ENCODE measurements around the gene PNLDC1. TPM values are rescaled to one million over a fixed set of nuclear protein-coding genes. Genes with fewer than 3 reads are reported as not detected.
A peak's percentile ranks its signal among the peaks of the same experiment; 100 is the strongest.

Gene PNLDC1
- total RNA-seq, 1 donor from 2014 or later: 0.27 TPM

DNA sequence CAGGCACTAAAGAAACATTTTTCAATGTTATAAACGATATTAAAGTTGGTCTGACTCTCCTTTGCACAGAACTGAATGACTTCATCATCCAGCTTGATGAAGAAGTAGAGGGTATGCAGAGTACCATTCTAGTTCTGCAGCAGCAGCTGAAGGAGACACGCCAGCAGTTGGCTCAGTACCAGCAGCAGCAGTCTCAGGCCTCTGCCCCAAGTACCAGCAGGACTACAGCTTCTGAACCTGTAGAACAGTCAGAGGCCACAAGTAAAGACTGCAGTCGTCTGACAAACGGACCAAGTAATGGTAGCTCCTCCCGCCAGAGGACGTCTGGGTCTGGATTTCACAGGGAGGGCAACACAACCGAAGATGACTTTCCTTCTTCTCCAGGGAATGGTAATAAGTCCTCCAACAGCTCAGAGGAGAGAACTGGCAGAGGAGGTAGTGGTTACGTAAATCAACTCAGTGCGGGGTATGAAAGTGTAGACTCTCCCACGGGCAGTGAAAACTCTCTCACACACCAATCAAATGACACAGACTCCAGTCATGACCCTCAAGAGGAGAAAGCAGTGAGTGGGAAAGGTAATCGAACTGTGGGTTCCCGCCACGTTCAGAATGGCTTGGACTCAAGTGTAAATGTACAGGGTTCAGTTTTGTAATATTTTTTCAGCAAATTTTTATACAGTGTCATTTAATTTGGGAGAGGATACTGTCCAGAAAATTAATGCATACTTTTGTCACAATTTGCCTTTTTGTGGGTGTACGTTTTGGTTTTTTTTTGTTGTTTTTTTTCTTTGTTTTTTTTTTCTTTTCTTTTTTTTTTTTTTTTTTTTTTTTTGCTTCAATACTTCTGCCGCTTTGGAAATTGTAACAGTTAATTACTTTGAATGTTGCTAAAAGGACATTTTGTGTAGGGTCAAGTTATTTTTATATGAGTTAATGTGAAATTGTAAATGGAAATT lies 44.8 kb upstream of the PNLDC1 start:
- intact Hi-C loops (cut with DNase I): no loop called here
- TF ChIP-seq, protein P1, sequence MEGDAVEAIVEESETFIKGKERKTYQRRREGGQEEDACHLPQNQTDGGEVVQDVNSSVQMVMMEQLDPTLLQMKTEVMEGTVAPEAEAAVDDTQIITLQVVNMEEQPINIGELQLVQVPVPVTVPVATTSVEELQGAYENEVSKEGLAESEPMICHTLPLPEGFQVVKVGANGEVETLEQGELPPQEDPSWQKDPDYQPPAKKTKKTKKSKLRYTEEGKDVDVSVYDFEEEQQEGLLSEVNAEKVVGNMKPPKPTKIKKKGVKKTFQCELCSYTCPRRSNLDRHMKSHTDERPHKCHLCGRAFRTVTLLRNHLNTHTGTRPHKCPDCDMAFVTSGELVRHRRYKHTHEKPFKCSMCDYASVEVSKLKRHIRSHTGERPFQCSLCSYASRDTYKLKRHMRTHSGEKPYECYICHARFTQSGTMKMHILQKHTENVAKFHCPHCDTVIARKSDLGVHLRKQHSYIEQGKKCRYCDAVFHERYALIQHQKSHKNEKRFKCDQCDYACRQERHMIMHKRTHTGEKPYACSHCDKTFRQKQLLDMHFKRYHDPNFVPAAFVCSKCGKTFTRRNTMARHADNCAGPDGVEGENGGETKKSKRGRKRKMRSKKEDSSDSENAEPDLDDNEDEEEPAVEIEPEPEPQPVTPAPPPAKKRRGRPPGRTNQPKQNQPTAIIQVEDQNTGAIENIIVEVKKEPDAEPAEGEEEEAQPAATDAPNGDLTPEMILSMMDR (IDR thresholded peaks at IDR 0.05): no peak

DNA sequence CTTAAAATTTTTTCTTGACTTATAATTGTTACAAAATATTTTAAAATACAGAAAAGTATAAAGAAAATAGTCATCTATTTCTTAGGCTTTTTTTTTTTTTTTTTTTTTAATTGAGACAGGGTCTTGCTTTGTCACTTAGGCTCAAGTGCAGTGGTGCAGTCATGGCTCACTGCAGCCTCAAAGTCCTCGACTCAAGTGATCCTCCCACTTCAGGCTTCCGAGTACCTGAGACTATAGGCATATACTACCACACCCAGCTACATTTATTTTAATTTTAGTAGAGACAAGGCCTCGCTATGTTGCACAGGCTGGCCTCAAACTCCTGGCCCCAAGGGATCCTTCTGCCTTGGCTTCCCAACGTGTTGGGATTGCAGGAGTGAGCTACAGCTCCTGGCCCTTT lies 43.6 kb upstream of the PNLDC1 start:
- Histone ChIP-seq H3K4me3 (no peak overlapping the region), H3K27me3 (ENCODE audit: low read depth) (no peaks in the 10 kb centered on the region), H3K36me3 (peaks cover 75% of the 10 kb centered on the region), H3K27ac (no peak overlapping the region), H3K4me1 (peaks cover 11% of the 10 kb centered on the region), H3K9me3 (no peaks in the 10 kb centered on the region)
- DNase-seq (no peak), ATAC-seq (no peak)
- TF ChIP-seq, protein P1 (IDR thresholded peaks at IDR 0.05): no peak
- intact Hi-C loops (cut with DNase I): no loop called here

More for the DNA sequence above, 44.8 kb upstream of the PNLDC1 start:
- no peaks in the 10 kb centered on the region for H3K9me3 ChIP-seq
- H3K27ac ChIP-seq: no peak overlapping the region
- no peaks in the 10 kb centered on the region for H3K27me3 ChIP-seq (ENCODE audit: low read depth)
- no peak for DNase-seq
- no peak overlapping the region for H3K4me3 ChIP-seq
- peaks cover 87% of the 10 kb centered on the region for H3K36me3 ChIP-seq
- no peaks in the 10 kb centered on the region for H3K4me1 ChIP-seq
- peak in 1 of 2 donors; percentile 25 for ATAC-seq

DNA sequence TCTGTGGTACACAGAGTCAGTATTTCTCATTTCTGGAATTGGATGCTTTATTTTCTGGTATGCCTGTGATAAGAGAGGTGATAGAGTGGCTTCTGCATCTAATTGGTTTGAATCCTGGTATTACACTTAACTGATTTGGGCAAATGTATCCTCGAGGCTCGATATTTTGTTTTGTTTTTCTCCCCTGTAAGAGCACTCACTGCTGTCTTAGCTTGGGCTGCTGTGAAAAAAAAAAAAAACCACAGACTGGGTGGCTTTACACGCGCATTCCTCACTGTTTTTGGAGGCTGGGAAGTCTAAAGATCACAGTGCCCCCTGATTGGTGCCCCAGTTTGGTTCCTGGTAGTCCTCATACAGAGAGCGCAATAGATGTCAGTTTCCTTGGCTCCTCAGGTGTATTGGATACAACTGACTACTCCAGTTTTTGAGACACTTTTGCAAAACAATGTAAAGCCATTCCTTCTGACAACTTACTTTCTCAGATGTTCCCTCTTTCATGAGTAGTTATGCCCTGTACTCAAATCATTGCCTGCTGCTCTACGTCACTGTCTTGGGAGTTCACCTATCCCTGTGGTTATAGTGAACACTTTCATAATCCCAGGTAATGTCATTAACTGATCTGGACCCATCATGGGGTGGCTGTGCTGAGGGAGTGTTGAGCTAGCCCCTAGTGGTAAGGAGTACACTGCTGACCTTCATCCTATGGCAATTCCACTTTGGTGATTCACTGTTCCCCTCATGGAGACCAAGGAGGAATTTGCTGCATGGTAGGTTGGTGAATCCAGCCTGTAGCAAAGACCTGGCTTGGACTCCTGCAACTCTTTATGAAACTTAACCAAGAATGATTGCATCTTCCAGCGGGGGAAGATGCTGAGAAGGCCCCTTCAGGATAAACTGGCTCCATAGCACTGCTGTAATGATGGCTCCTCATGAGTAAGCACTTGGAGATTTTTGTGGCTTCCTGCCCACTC lies 41.8 kb upstream of the PNLDC1 start:
- Histone ChIP-seq H3K36me3 (peaks cover 57% of the 10 kb centered on the region), H3K4me3 (no peak overlapping the region), H3K27me3 (ENCODE audit: low read depth) (no peaks in the 10 kb centered on the region), H3K27ac (no peak overlapping the region), H3K4me1 (peaks cover 15% of the 10 kb centered on the region), H3K9me3 (no peaks in the 10 kb centered on the region)
- intact Hi-C loops (cut with DNase I): no loop called here
- TF ChIP-seq, protein P1 (IDR thresholded peaks at IDR 0.05): no peak
- no peak for ATAC-seq
- DNase-seq: no peak

DNA sequence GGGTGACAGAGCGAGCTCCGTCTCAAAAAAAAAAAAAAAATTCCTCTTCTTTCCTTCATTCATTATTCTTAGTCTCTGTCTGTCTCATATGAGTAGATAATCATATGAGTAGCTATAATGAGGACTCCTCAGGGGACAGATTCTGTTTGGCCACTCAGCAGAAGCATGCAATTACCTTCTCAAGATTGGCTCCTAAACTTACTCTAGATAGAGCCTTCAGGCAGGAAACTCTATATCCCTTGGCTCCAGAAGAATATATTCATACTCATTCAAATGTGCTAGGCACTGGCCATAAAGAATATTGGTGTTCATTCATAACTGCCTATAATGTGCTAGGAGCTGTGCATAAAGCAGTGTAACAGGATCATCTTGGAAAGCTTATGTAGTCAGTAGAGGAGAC lies 40.4 kb upstream of the PNLDC1 start:
- Histone ChIP-seq H3K27ac (no peak overlapping the region), H3K36me3 (peaks cover 52% of the 10 kb centered on the region)

DNA sequence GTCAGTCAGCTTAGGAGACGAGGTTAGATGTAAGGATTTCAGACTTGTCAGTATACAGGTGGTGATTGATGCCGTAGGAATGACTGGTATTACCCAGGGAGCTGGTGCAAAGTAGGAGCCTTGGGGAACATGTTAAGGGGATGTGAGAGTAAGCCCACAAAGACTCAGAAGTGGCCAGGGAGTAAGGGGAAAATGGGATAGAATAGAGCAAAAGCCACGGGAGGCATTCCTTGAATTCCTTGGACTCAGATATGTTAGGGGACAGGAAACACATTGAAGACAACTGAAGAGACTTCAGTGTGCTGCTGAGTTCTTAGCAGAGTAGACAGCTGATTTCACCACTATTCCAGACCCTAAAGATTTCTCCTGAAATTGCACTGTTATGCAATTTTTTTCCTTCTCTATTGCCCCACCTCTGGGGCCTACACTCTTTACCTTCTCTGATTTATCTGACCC lies 39.4 kb upstream of the PNLDC1 start:
- H3K36me3 ChIP-seq: peaks cover 45% of the 10 kb centered on the region

More for the DNA sequence above, 40.4 kb upstream of the PNLDC1 start:
- Histone ChIP-seq H3K4me3 (no peak overlapping the region), H3K9me3 (no peaks in the 10 kb centered on the region), H3K4me1 (peaks cover 15% of the 10 kb centered on the region), H3K27me3 (ENCODE audit: low read depth) (no peaks in the 10 kb centered on the region)
- TF ChIP-seq, protein P1 (IDR thresholded peaks at IDR 0.05): no peak
- DNase-seq (no peak), ATAC-seq (no peak)
- intact Hi-C loops (cut with DNase I): no loop called here

More for the DNA sequence above, 39.4 kb upstream of the PNLDC1 start:
- no peak for DNase-seq
- Histone ChIP-seq H3K27me3 (ENCODE audit: low read depth) (no peaks in the 10 kb centered on the region), H3K4me1 (peaks cover 15% of the 10 kb centered on the region), H3K27ac (peak overlapping the region; percentile 98), H3K4me3 (peak overlapping the region; percentile 97), H3K9me3 (no peaks in the 10 kb centered on the region)
- TF ChIP-seq, protein P1 (IDR thresholded peaks at IDR 0.05): no peak
- intact Hi-C loops (cut with DNase I): no loop called here
- no peak for ATAC-seq
